ENCODE results near the gene VPS25.
A peak's percentile ranks its signal among the peaks of the same experiment; 100 is the strongest.
"Not testable (repeated sequence)": the region's sequence is repeated elsewhere in the genome, so short reads cannot be mapped to it uniquely, and the experiment has no call there.

Gene VPS25

DNA sequence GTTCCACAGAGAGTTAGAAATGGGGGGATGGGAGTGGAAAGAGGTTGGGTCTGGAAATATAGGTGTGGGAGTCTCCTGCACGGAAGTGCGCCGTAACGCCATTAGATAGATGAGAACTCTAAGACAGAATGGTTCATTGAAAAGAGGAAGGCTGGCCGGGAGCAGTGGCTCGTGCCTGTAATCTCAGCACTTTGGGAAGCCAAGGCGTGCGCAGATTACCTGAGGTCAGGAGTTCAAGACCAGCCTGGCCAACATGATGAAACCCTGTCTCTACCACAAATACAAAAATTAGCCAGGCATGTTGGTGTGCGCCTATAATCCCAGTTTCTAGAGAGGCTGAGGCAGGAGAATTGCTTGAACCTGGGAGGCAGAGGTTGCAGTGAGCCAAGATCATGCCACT, 5.2 kb upstream of the VPS25 start:
- not testable (repeated sequence) for DNase-seq (ENCODE audit: low spot score)

DNA sequence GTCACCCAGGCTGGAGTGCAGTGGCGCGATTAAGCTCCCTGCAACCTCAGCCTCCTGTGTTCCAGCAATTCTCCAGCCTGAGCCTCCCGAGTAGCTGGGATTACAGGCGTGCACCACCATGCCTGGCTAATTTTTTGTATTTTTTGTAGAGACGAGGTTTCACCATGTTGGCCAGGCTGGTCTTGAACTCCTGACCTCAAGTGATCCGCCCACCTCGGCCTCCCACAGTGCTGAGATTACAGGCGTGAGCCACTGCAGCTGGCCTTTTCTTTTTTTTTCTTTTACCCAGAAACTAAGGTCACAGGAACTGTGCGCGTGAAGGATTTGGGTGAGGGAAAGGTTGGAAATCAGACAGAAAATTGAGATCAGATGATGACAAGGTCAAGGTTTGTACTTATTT, 3.3 kb upstream of the VPS25 start:
- not testable (repeated sequence) for DNase-seq (ENCODE audit: low spot score)

DNA sequence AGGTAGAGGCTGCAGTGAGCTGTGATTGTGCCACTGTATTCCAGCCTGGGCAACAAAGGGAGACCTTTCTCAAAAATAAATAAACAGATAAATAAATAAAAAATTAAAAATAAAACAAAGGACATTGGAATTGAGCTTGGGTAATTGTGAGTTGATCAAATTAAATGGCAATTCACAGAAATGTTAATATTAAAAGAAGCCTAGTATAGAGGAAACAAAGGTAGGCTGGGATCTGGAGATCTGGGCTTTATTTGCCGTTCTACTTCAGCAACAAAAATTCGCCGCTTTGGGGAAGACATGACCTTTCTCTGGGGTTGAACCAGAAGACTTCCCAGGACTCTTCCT, 332 bp upstream of the VPS25 start:
- no peak for DNase-seq (ENCODE audit: low spot score)

DNA sequence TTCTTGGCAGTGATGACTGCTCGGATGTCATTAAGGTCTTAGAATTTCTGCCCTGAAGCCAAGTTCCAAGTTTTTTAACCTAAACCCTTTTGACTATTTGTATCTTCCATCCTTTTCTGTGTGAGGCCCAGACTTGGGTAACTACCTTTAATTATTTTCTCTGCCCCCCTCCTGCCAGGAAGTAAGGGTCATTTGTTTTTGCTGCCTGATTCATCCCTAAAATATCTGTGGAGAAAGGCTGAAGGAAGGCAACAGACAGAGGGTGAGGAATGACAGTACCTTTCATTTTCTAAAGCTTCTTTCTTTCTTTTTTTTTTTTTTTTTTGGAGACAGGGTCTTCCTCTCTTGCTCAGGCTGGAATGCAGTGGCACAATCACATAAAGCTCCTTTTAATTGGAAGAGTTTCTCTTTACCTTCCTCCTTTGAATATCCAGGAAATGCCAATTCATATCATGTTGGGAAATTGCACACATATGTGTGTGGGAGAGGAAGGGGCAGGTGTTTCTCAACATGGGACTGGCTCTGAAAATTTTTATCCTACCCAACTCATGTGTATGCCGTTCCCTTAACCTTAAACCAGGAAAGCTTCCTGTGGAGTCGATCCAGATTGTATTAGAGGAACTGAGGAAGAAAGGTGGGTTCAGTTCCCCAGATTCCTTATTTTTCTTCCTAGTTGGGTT, 957 bp downstream of the VPS25 start:
- DNase-seq (ENCODE audit: low spot score): peak; percentile 49

DNA sequence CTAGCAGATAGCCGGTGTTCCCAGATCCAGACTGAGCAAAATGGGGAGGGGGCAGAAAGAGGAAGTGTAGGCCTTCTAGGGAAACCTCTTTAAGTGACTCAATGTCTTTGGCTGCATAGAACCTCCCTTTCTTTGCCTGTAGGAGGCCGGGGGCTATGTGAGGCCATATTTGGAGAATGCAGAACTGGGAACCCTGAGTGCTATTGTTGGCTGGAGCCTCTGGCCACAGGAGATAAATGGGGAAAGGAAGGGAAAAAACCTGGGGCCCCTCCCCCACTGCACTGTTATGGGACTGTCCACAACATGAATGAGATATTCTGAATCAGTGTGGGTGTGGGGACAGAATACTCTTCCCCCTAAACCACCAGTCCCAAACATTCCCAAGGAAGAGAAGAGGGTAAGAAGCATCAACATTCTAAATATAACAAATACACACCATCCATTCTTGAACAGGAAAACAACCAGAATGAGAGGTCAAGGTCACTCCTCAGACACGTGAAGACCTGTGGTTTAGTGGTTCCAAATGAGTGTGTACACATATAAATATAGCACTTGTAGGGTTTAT, 2.4 kb downstream of the VPS25 start:
- no peak for DNase-seq (ENCODE audit: low spot score)

DNA sequence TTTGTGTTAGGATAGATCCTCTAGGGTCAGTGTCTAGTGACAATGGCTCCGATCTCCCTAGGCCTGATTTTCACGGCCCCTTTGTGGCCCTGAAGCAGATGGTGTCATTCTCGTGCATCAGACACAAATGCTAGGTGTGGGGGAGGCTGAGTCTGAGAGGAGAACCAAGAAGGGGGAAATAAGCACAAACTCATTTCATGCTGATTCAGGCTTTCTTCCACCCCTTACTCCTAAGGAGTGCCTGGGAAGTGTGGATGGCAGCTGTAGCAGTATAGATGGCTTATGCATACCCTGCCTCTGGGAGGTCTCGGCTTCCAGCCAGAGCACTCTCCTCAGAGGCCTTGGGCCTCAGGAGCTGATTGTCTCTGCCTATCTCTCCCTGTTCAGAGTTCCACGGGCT, 5.3 kb downstream of the VPS25 start:
- DNase-seq (ENCODE audit: low spot score): no peak

DNA sequence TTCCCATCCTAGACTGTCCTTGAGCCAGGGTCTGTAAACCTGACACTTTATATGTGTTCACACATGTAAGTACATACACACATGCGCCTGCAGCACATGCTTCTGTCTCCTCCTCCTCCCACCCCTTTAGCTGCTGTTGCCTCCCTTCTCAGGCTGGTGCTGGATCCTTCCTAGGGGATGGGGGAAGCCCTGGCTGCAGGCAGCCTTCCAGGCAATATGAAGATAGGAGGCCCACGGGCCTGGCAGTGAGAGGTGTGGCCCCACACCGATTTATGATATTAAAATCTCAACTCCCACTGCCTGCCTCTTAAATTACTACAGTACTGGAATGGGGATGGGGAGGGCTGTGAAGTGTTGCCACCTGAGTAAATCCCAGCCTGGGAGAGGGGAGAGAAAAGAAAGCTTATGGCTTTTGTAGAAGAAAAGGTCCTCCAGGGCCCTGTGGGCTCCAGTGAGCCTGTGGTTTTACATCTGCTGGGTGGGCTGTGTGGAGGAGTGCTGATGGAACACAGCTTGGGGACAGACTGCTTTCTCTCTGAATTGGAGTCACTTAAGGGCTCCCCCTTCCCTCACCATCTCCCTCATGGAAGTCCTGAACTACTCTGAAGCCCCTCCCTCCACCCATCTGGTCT, 6.2 kb downstream of the VPS25 start:
- no peak for DNase-seq (ENCODE audit: low spot score)

DNA sequence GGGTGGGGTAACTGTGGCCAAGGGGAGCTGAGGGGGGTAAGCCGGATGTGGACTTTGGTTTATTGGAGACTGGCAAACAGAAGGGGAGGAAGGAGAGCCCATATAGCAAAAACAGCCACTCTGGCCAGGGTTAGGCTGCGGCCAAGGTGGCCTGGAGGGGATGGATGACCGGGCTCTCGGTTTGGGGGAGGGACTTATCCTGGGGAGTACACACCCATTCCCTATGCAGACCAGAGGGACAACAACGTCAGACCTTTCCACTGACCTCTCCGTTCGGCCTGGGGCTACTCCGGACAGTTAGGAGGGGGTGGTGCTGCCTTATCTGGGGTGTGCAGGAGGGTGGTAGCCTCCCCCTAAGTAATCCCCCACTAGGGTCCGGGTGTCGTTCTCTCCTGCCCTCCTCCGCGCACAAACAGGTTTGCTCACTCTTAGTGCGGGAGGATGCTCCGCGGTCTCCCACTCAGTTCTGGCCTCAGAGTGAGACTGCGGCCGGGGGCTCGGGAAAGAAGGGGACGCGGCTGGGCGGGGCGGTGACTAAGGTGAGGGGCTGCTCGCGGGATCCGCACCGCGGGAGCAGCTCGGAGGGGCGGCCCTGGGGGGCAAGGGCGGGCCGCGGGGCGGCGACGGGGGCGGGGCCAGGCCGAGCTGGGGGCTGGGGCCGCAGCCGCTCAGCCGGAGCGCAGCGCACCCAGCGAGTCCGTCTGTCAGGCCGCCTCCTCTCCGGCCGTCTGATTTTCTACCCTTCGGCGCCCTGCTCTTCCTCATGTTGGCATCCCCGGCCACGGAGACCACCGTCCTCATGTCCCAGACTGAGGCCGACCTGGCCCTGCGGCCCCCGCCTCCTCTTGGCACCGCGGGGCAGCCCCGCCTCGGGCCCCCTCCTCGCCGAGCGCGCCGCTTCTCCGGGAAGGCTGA, 6.9 kb downstream of the VPS25 start, which contains the start of gene WNK4:
Gene WNK4 (plus strand): TSS at position 675 of the 915 bp plus-strand sequence. CDS start 89 bp downstream, at position 764.
- peak; percentile 79 for DNase-seq (ENCODE audit: low spot score)

DNA sequence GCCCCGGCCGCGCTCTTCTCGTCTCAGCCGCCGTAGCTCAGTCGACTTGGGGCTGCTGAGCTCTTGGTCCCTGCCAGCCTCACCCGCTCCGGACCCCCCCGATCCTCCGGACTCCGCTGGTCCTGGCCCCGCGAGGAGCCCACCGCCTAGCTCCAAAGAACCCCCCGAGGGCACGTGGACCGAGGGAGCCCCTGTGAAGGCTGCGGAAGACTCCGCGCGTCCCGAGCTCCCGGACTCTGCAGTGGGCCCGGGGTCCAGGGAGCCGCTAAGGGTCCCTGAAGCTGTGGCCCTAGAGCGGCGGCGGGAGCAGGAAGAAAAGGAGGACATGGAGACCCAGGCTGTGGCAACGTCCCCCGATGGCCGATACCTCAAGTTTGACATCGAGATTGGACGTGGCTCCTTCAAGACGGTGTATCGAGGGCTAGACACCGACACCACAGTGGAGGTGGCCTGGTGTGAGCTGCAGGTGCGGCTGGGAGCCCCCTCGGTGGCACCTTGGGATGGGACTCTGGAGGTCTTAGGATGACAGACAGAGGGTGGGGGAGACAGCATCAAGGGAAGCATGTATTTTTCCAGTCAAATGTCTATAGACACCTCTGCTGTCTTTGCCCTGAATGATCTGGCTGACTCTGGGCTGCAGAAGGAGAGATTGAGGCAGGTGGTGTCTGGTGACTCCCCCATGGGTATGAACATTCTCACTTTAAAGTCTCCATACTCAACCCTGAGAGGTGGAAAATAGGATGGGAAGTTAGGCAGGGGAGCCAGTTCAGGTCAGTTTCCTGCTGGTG, 7.8 kb downstream of the VPS25 start:
- peak; percentile 42 for DNase-seq (ENCODE audit: low spot score)

DNA sequence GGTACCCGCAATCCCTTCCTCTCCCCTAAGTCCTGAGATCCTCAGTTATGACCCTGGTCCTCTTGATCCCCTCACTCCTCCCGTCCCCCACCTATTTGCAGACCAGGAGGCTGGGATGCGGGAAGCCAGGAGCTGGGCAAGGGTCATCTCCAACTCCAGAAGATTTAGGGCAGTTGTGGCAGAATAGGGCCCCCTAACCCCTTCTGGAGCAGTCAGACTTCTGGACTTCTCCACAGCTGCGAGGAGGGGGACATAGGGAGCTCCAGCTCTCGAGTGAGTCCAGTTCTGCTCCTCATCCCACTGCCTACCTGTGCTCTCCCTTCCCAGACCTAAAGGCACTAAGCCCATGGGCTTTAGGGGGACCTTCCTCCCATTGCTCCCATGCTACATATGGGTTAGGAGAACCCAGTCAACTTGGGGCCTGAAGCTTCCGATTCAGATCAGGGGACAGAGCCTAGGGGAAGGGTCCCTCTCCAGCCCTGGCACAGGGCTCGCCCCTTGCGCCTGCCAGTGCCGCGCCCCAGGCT, 8.5 kb downstream of the VPS25 start:
- no peak for DNase-seq (ENCODE audit: low spot score)

DNA sequence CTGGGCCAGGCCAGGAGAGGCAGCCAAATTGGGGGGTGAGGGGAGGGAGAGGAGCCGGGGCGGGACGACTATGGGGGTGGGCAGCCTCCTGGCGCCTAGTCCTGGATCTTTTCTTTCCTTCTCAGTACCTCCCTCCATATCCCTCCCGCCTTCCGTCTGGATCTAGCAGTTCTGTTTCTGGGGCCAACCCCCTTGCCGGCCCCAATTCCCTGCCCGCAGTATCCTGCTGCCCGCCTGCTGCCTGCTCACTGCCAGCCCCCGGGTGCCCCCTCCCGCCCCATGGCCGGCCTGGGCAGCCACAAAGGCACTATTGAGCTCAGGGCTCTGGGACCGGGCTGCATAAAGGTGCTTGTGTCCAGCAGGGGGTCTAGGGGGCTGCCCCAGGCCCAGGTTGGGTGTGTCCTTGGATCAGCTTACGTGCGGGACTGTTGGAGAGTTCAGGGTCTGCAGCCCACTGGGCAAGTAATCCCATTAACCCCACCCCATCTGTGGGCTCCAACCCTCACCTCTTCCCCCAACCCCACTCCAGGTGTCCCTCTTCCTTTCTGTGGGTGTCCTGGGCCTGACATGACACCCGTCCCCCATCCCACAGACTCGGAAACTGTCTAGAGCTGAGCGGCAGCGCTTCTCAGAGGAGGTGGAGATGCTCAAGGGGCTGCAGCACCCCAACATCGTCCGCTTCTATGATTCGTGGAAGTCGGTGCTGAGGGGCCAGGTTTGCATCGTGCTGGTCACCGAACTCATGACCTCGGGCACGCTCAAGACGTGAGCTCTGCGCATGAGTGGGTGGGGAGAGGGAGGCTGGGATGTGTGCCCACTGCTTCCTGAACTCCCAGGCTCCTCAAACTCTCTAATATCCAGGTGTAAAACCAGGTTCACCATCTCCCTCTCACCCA, 9.2 kb downstream of the VPS25 start:
- DNase-seq (ENCODE audit: low spot score): peak; percentile 36

DNA sequence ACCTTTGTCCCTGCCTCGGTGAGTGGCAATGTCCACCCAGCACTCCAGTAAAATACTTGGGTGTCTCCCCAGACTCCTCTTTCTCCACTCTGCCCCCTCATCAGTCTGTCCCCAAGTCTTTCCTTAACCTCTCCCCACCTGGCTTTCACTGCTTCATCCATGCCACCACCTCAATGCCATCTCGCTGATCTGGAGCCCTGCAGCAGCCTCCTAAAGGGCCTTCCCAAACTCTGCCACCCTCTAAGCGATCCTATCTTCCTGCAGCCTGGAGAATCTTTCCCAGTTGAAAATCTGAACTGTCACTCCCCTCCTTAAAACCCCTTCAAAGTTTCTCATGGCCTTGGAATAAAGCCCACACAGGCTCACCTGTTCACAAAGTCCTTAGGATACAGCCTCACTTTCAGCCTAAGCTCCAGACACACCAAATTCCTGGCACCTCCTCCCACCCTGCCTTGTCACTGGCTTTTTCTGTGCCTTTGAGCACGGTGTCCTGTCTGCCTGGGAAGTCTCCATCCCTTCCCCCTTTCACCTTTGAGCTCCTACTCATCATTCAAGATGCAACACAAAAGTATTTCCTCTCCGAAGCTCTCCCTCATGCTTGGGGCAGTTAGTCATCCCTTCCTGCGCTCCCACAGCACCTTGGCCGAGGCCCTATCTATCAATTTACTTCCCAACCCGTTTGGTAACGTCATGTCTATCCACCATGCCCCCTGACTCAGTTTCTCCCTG, 10.0 kb downstream of the VPS25 start:
- DNase-seq (ENCODE audit: low spot score): peak; percentile 68

DNA sequence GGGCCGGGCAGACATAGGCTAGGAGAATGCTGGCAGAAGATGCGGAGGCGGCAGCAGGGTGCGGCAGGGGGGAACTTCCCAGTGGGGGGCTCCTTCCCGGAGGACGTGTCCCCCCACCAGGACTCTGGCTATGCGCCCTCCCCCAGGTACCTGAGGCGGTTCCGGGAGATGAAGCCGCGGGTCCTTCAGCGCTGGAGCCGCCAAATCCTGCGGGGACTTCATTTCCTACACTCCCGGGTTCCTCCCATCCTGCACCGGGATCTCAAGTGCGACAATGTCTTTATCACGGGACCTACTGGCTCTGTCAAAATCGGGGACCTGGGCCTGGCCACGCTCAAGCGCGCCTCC, 10.5 kb downstream of the VPS25 start:
- DNase-seq (ENCODE audit: low spot score): no peak

DNA sequence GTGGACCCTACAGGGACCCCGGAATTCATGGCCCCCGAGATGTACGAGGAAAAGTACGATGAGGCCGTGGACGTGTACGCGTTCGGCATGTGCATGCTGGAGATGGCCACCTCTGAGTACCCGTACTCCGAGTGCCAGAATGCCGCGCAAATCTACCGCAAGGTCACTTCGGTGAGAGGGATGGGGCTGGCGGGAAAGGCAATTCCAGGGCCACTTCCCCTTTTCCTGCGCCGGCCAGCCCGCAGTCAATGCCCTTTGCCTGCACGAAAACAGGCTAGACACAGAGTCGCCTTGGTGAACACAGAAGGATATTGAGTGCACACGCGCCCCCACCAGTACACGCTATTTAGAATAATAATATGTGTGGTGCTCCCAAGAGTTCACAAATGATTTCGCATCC, 11.2 kb downstream of the VPS25 start:
- DNase-seq (ENCODE audit: low spot score): no peak

DNA sequence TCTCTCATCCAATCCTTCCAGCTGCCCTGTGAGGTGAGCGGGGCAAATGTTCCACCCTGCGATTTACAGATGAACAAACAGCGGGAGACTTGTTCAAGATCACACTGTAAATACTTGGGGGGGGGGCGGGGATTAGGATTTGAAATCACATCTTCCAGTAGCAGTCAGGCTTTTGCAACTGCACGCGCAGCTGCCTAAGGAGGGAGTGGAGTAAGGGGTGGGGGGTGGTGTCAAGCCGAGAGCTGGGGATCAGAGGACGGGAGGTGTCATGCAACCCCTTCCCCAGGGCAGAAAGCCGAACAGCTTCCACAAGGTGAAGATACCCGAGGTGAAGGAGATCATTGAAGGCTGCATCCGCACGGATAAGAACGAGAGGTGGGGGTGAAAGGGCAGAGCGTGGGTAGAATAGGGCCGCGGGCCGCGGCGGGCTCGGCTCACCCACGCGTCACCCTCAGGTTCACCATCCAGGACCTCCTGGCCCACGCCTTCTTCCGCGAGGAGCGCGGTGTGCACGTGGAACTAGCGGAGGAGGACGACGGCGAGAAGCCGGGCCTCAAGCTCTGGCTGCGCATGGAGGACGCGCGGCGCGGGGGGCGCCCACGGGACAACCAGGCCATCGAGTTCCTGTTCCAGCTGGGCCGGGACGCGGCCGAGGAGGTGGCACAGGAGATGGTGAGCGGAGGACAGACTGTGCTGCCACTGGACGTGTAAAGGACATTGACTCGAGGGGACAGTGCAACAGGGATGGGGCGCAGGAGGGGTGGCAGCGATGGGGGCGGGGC, 11.8 kb downstream of the VPS25 start:
- no peak for DNase-seq (ENCODE audit: low spot score)

DNA sequence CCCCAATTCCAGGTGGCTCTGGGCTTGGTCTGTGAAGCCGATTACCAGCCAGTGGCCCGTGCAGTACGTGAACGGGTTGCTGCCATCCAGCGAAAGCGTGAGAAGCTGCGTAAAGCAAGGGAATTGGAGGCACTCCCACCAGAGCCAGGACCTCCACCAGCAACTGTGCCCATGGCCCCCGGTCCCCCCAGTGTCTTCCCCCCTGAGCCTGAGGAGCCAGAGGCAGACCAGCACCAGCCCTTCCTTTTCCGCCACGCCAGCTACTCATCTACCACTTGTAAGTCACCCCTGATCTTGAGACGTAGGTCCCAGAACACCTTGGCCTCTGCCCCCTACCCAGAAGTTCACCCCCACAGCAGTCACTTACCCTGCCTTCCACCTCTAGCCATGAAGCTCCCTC, 14.0 kb downstream of the VPS25 start:
- DNase-seq (ENCODE audit: low spot score): no peak

DNA sequence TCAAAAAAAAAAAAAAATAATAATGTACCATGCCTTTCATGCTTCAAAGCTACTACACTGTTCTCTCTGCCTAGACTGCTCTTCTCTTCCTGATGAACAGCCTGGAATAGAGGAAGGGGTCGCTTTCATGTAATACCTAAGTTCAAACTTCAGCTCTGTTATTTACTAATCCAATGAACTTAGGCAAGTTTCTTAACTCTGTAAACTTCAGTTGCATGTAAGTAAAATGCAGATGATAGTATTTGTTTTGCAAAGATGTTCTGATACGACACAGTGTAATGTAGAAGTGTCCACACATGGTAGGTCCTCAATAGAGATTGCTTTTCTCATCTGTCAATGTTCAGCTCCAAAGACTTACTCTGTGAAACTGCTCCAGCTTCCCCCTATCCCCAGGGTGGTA, 18.7 kb downstream of the VPS25 start:
- DNase-seq (ENCODE audit: low spot score): no peak

DNA sequence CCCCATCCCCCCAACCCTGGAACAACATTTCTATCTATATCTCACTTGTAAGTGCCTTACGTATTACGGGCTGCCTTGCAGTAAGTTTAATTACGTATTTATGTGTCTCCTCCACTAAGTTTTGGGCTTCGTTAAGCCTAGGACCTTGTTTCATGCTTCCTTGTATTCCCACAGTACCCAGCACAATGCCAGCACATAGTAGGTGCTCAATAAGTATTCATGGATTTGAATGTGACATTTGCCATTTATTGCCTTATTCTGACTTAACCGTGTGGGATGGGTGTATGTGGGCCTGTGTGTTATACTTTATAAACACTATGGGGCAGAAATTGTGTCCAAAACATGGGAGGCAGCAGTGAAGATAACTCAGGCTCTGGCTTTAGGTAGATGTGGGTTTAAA, 19.3 kb downstream of the VPS25 start:
- DNase-seq (ENCODE audit: low spot score): no peak

DNA sequence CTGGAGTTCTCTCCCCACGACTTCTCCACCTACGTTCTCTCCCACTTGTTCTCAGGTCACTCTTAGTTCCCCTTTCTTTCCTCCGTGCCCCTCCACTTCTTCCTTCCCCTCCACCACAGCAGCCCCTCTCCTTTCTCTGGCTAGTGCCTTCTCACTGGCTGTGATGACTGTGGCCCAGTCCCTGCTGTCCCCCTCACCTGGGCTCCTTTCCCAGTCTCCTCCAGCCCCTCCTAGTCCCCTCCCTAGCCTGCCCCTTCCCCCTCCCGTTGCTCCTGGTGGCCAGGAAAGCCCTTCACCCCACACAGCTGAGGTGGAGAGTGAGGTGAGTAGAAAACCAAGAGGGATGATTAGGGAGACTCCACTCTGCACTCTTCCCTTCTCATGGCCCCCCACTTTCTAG, 21.8 kb downstream of the VPS25 start:
- no peak for DNase-seq (ENCODE audit: low spot score)

All from AG08396 (cell line).